AG04449 (cell line): ENCODE results near the gene CDH2.

Experiments used
- CTCF ChIA-PET: fragments of 350-600 bp; formaldehyde crosslinking; extraction: SDS; loops from one replicate; lab custom pipeline; 2021; ENCODE audit warnings: antibody characterized with exemption; lab: Yijun Ruan, JAX
- POLR2A ChIA-PET: fragments of 400-600, 350-600 bp; formaldehyde crosslinking; extraction: SDS; loops from one replicate; lab custom pipeline; 2020; ENCODE audit warnings: antibody characterized with exemption, inconsistent platforms; lab: Yijun Ruan, JAX
- DNase-seq: peaks from one replicate; pipeline ENCODE4 v3.0.0-alpha.2; 2010; ENCODE audit warnings: low read depth, low spot score
- H3K4me3 ChIP-seq: 2 replicates; pipeline ENCODE4 v1.5.1; 2011; ENCODE audit warnings: low read depth, mild to moderate bottlenecking, control low read depth, low read length
- TF ChIP-seq, protein P1 (sequence below): IDR thresholded peaks from one replicate; pipeline ENCODE4 v1.5.1; 2011; ENCODE audit warnings: mild to moderate bottlenecking, moderate library complexity, low read length, control low read depth, inconsistent platforms; ENCODE audit not compliant: insufficient read depth; ENCODE audit errors: missing control alignments

The CDH2 gene

DNA sequence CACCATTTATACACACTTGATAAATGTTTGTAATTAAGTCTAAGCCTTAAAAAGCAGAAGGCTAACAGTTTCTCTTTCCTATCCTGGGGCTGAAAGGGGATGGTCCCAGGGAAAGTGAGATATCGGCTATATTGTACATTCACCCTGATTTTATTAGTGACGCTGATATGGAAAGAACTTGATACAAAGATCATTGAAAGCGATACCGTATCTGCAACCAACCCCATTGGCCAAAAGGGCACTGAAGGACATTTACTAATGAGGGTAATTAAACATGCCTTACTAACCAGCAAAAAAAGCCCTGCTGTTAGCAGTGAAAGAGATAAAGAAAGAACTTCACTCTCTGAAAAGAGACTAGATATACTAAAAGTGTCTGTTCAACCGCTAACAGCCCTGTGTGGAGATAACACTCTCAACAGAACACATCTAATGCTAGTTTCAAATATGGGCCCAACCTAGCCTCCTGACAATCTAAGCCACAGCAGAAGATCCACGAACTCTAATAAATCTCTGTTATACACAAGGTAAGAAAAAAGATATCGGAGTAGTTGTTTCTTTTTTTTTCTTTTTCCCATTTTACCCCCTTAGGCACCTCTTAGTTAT, 200.0 kb downstream of the CDH2 start:
- TF ChIP-seq, protein P1, sequence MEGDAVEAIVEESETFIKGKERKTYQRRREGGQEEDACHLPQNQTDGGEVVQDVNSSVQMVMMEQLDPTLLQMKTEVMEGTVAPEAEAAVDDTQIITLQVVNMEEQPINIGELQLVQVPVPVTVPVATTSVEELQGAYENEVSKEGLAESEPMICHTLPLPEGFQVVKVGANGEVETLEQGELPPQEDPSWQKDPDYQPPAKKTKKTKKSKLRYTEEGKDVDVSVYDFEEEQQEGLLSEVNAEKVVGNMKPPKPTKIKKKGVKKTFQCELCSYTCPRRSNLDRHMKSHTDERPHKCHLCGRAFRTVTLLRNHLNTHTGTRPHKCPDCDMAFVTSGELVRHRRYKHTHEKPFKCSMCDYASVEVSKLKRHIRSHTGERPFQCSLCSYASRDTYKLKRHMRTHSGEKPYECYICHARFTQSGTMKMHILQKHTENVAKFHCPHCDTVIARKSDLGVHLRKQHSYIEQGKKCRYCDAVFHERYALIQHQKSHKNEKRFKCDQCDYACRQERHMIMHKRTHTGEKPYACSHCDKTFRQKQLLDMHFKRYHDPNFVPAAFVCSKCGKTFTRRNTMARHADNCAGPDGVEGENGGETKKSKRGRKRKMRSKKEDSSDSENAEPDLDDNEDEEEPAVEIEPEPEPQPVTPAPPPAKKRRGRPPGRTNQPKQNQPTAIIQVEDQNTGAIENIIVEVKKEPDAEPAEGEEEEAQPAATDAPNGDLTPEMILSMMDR = no peak
- ChIA-PET CTCF (interaction anchor here (1.0 kb wide), 1 partner anchor 17 kb away, joined by 3 read pairs; no protein-coding TSS in a partner anchor), POLR2A (no interaction called here)
- no peak overlapping the region for H3K4me3 ChIP-seq
- no peak for DNase-seq

DNA sequence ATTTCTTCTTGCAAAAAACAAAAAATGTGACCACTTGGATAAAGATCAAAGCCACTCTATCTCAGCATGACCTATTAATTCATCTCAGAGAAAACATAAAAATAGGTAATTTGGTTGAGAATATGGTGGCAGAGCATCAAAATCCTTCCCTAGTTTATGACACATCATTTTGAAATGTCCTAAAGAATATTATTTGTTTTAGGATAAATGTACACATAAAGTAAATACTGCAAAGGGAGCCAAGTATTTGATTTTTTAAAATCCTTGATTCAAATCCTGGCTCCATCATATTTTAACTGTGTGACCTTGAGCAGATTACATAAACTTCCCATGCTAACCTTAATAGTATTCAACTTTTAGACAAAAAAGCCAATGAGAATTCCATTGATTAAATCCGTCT, 206.6 kb downstream of the CDH2 start:
- TF ChIP-seq, protein P1 = no peak
- no peak for DNase-seq
- H3K4me3 ChIP-seq = no peak overlapping the region
- ChIA-PET POLR2A (no interaction called here), CTCF (interaction anchor here (1.5 to 1.9 kb wide), 2 partner anchors 10 to 25 kb away, joined by 5 to 8 read pairs; no protein-coding TSS in a partner anchor)

DNA sequence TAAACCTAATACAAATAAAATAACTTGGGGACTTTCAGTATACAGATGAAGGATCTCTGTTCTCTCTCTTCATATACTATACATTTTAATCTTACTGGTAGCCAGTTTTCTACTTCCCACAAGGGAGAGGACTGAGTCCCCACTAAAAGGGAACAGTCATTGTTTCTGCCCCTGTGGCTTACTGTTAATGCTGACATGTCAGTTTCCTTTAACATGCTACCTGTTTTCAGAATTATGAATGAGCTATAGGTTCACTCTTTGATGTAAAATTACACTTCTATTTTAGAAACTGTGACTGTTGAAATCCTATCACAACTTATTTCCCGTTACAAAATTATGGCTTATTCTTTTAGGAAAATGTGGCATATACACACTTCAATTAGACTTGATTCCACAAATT, 207.7 kb downstream of the CDH2 start:
- POLR2A ChIA-PET = interaction anchor here (0.5 to 1.1 kb wide), 2 partner anchors 24 to 82 kb away, joined by 3 to 4 read pairs; no protein-coding TSS in a partner anchor
- TF ChIP-seq, protein P1 = no peak
- no peak for DNase-seq
- CTCF ChIA-PET = interaction anchor here (1.1 to 1.9 kb wide), 3 partner anchors 9 to 27 kb away, joined by 4 to 8 read pairs (median 5); no protein-coding TSS in a partner anchor
- H3K4me3 ChIP-seq = no peak overlapping the region

DNA sequence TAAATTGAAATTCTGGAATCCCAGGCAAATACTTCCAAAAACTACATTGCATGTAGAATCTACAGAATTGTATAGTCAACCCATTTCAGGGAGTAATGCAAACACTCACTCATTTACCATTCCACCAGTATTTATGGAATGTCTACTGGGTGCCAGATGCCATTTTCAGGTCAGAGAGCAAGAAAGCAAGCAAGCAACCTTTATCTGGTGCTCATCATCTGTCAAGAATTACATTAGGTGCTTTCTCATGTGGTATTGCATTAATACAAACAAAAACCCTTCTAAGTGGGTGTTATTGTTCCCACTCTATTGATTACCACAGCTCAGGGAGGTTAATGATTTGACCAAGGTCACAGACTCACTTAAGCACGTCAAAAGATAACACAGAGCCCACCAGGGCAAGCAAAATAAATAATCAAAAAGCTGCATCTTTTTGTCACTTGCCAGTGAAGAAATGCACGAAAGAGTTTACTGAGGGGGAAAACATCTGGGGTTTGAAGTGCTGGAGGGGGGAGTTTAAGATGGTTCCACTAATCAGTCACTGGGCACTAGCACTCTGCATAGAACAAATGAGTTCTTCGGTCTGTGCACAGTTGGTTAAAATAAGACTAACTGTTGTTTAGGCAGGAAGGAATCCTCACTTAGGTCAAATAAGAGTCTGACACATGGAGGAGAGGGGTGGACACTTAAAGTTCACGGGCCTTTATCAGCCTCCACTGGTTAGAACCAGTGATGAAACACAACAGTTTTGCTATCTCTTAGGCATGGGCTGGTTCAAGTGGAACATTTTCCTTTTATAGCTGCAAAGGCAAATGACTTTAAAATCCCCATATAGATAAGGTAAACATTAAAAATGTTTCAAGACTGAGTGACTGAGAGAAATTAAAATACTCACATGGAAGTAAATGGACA, 208.8 kb downstream of the CDH2 start:
- TF ChIP-seq, protein P1 = no peak
- no peak for DNase-seq
- CTCF ChIA-PET = interaction anchor here (1.1 to 1.9 kb wide), 2 partner anchors 10 to 12 kb away, joined by 4 to 5 read pairs; no protein-coding TSS in a partner anchor
- POLR2A ChIA-PET = interaction anchor here (1.1 kb wide), 1 partner anchor 81 kb away, joined by 3 read pairs; no protein-coding TSS in a partner anchor
- H3K4me3 ChIP-seq = no peak overlapping the region

DNA sequence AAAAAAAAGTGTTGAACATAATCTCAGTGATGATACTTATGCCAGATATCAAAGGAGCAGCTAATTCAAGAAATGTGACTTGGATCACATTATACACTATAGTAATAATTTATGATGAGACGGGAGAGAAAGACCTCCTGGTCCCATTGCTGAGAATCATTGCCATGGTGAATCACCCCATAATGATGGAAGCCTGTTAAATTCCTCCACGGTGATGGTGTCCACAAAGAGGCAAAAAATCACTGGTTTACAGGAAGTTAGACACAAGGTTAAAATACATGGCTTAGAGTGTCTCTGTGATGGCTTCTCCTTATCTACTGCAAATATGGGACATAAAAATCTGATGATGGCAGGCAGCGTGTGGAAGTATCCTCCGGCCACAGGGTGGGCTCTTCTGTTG, 210.0 kb downstream of the CDH2 start:
- no peak overlapping the region for H3K4me3 ChIP-seq
- TF ChIP-seq, protein P1 = no peak
- CTCF ChIA-PET = interaction anchor here (0.8 kb wide), 1 partner anchor 361 kb away, joined by 3 read pairs; no protein-coding TSS in a partner anchor
- DNase-seq = no peak
- POLR2A ChIA-PET = no interaction called here
